Hepatocyte (in vitro differentiated cells): Measurements from ENCODE around the gene NDC1. TPM values are rescaled to one million over a fixed set of nuclear protein-coding genes. Genes with fewer than 3 reads are reported as not detected.

Source experiments
- DNase-seq: peaks from one replicate; pipeline ENCODE4 v3.0.0-alpha.2; 2016; ENCODE audit warnings: low spot score
- H2AFZ ChIP-seq: fragments of 200-600 bp; sonication (generic); 2 replicates; pipeline ENCODE4 v1.6.0; 2016; ENCODE audit warnings: antibody characterized with exemption, mild to moderate bottlenecking
- H3K27ac ChIP-seq: fragments of 200-600 bp; sonication (generic); 2 replicates; pipeline ENCODE4 v1.5.1; 2016; ENCODE audit warnings: mild to moderate bottlenecking
- H3K27me3 ChIP-seq: fragments of 200-600 bp; sonication (generic); 2 replicates; pipeline ENCODE4 v1.6.1; 2016
- H3K36me3 ChIP-seq: fragments of 200-600 bp; sonication (generic); replicated peaks from 2 replicates; pipeline ENCODE4 v1.5.1; 2016; ENCODE audit warnings: low read depth; ENCODE audit not compliant: insufficient read depth
- H3K4me1 ChIP-seq: fragments of 200-600 bp; sonication (generic); 2 replicates; pipeline ENCODE4 v1.5.1; 2016; ENCODE audit warnings: mild to moderate bottlenecking, moderate library complexity; ENCODE audit not compliant: insufficient read depth
- H3K4me2 ChIP-seq: fragments of 200-600 bp; sonication (generic); 2 replicates; pipeline ENCODE4 v1.6.0; 2016
- H3K4me3 ChIP-seq: fragments of 200-600 bp; sonication (generic); 2 replicates; pipeline ENCODE4 v1.5.1; 2016; ENCODE audit warnings: mild to moderate bottlenecking
- H3K79me2 ChIP-seq: fragments of 200-600 bp; sonication (generic); 2 replicates; pipeline ENCODE4 v1.6.0; 2017; ENCODE audit warnings: mild to moderate bottlenecking
- H3K9me2 ChIP-seq: fragments of 200-600 bp; sonication (generic); replicated peaks from 2 replicates; pipeline ENCODE4 v1.6.0; 2017; ENCODE audit warnings: mild to moderate bottlenecking; ENCODE audit not compliant: insufficient read depth
- H3K9me3 ChIP-seq: fragments of 200-600 bp; sonication (generic); 2 replicates; pipeline ENCODE4 v1.5.1; 2016; ENCODE audit warnings: low read depth, mild to moderate bottlenecking
- H4K20me1 ChIP-seq: fragments of 200-600 bp; sonication (generic); 2 replicates; pipeline ENCODE4 v1.6.0; 2016; ENCODE audit warnings: mild to moderate bottlenecking; ENCODE audit not compliant: insufficient read depth, poor library complexity, severe bottlenecking
- CTCF ChIP-seq: fragments of 200-600 bp; sonication (generic); IDR thresholded peaks from 2 replicates; pipeline ENCODE4 v1.5.1; 2016; ENCODE audit warnings: antibody characterized with exemption, mild to moderate bottlenecking; ENCODE audit not compliant: poor library complexity
- EZH2 ChIP-seq: fragments of 200-600 bp; sonication (generic); IDR thresholded peaks from 2 replicates; pipeline ENCODE4 v1.6.1; 2016; ENCODE audit warnings: antibody characterized with exemption, mild to moderate bottlenecking, borderline replicate concordance
- EZH2phosphoT487 ChIP-seq: fragments of 200-600 bp; sonication (generic); IDR thresholded peaks from one replicate; pipeline ENCODE4 v1.6.1; 2018; ENCODE audit warnings: antibody characterized with exemption, mild to moderate bottlenecking, low read depth, moderate library complexity; ENCODE audit not compliant: unreplicated experiment, severe bottlenecking
- WGBS: methylation state at CpG from one replicate; pipeline ENCODE4 v1.1.6; 2016; ENCODE audit warnings: low lambda C conversion rate; ENCODE audit errors: missing lambda C conversion rate; 5-methylcytosine and 5-hydroxymethylcytosine counted together
- polyA plus RNA-seq: library from polyadenylated mRNA; unstranded; fragments of >200 nt; fragmentation: Nextera tagmentation; extraction: Ambion mirVana; gene quantifications from 2 replicates; pipeline ENCODE4 v1.2.1, GENCODE V29; 2016
- total RNA-seq: library from RNA; depleted of rRNA; stranded (reverse); fragments of >200 nt; gene quantifications from 2 replicates; pipeline ENCODE4 v1.2.3, GENCODE V29; 2014

The NDC1 gene
- total and polyA plus RNA-seq, 2 experiments from 2014 or later, result 7.8 to 23.1 TPM

DNA sequence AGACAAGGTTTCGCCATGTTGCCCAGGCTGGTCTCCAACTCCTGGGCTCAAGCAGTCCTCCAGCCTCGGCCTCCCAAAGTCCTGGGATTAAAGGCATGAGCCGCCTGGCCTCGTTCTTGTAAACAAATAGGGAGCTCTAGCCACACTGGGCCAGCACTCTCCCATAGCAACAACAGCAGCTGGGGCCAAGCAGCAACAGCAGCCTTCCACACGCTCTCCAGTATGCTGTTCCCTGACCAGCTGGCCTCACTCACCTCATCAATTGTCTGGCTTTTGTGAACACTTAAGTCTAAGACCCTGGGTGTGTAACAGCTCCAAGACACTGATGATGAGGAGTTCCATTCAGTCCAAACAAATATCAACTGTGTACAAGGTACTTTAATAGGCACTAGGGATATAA lies 82.2 kb downstream of the NDC1 start:
- Histone ChIP-seq H3K79me2 (no peaks in the 10 kb centered on the region), H2AFZ (no peak overlapping the region), H3K9me2 (no peaks in the 10 kb centered on the region), H3K4me2 (no peak overlapping the region), H3K9me3 (no peaks in the 10 kb centered on the region), H4K20me1 (no peaks in the 10 kb centered on the region), H3K4me1 (no peaks in the 10 kb centered on the region), H3K36me3 (no peaks in the 10 kb centered on the region), H3K4me3 (no peak overlapping the region), H3K27me3 (no peaks in the 10 kb centered on the region), H3K27ac (no peak overlapping the region)
- no peak for TF ChIP-seq CTCF
- TF ChIP-seq EZH2phosphoT487, result no peak
- TF ChIP-seq EZH2, result no peak
- DNase-seq, result no peak
- WGBS, result 84% methylated on average over 5 of the region's 5 CpGs

- WGBS, result 54% methylated on average over 6 of the region's 6 CpGs
- H3K4me2 ChIP-seq, result no peak overlapping the region
- TF ChIP-seq EZH2, result no peak
- TF ChIP-seq EZH2phosphoT487, result no peak
- peak; percentile 75 for TF ChIP-seq CTCF
- peak; percentile 75 for DNase-seq
- H3K27me3 ChIP-seq, result no peaks in the 10 kb centered on the region
- no peaks in the 10 kb centered on the region for H3K4me1 ChIP-seq
- H3K27ac ChIP-seq, result no peak overlapping the region
- no peaks in the 10 kb centered on the region for H3K9me3 ChIP-seq
- no peak overlapping the region for H3K4me3 ChIP-seq
- H2AFZ ChIP-seq, result no peak overlapping the region
- no peaks in the 10 kb centered on the region for H3K9me2 ChIP-seq
- H4K20me1 ChIP-seq, result no peaks in the 10 kb centered on the region
- H3K36me3 ChIP-seq, result no peaks in the 10 kb centered on the region
- H3K79me2 ChIP-seq, result no peaks in the 10 kb centered on the region
These were observed 83.4 kb downstream of the NDC1 start for GRCh38 chr1:53754484-53755312.

GRCh38 chr1:53752281-53752680 lies 85.8 kb downstream of the NDC1 start:
- Histone ChIP-seq H4K20me1 (no peaks in the 10 kb centered on the region), H3K4me1 (no peaks in the 10 kb centered on the region), H3K27me3 (peaks cover 1% of the 10 kb centered on the region), H3K36me3 (no peaks in the 10 kb centered on the region), H3K27ac (no peak overlapping the region), H3K9me2 (no peaks in the 10 kb centered on the region), H3K9me3 (no peaks in the 10 kb centered on the region), H3K79me2 (no peaks in the 10 kb centered on the region), H2AFZ (no peak overlapping the region), H3K4me3 (no peak overlapping the region), H3K4me2 (no peak overlapping the region)
- TF ChIP-seq EZH2, result no peak
- TF ChIP-seq CTCF, result no peak
- no peak for TF ChIP-seq EZH2phosphoT487
- WGBS, result 96% methylated on average over 6 of the region's 6 CpGs
- DNase-seq, result no peak
